ENCODE results near the gene STOX1. TPM values are rescaled to one million over a fixed set of nuclear protein-coding genes. Genes with fewer than 3 reads are reported as not detected.

Gene STOX1
- total and polyA plus RNA-seq, 2 of the 13 experiments (the other 11 are each of a cell fraction or from before 2014, with no cell fraction given) = 2.5 to 6.0 TPM

DNA sequence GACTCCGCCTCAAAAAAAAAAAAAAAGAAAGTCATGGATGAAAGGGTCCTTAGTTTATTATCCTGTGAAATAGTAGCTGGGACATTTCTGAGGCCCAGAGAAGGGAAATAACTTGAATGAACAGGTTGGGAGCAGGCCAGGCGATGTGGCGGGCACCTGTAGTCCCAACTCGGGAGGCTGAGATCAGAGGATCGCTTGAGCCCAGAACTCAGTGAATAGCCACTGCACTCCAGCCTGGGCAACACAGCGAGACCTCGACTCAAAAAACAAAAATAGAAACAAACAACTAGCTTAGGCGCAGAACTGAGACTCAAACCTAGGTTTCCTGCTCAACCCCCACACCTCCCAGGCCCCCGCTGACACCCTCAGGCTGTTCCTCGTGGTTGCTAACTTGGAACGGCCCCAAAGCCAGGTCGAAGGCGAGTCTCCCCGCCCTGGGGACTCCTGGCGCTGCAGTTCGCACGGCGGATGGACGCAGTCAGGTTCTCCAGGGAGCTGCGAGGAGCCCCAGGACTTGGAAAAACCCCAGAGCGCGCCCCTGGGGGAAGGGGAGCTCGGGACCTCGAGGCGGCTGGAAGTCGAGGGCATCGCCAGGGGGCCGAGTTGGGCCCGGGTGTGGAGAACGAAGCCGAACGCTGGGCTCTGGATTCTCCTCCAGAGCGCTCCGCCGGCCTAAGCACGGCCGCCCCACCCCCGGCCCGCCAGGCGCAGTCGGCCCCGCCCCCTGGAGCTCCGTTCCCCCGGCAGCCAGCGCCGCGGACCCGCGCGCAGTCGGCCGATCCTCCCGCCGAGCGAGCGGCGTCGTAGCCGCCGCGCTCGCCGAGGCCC is at the start of gene STOX1 (continued):
- TF ChIP-seq, protein P1, sequence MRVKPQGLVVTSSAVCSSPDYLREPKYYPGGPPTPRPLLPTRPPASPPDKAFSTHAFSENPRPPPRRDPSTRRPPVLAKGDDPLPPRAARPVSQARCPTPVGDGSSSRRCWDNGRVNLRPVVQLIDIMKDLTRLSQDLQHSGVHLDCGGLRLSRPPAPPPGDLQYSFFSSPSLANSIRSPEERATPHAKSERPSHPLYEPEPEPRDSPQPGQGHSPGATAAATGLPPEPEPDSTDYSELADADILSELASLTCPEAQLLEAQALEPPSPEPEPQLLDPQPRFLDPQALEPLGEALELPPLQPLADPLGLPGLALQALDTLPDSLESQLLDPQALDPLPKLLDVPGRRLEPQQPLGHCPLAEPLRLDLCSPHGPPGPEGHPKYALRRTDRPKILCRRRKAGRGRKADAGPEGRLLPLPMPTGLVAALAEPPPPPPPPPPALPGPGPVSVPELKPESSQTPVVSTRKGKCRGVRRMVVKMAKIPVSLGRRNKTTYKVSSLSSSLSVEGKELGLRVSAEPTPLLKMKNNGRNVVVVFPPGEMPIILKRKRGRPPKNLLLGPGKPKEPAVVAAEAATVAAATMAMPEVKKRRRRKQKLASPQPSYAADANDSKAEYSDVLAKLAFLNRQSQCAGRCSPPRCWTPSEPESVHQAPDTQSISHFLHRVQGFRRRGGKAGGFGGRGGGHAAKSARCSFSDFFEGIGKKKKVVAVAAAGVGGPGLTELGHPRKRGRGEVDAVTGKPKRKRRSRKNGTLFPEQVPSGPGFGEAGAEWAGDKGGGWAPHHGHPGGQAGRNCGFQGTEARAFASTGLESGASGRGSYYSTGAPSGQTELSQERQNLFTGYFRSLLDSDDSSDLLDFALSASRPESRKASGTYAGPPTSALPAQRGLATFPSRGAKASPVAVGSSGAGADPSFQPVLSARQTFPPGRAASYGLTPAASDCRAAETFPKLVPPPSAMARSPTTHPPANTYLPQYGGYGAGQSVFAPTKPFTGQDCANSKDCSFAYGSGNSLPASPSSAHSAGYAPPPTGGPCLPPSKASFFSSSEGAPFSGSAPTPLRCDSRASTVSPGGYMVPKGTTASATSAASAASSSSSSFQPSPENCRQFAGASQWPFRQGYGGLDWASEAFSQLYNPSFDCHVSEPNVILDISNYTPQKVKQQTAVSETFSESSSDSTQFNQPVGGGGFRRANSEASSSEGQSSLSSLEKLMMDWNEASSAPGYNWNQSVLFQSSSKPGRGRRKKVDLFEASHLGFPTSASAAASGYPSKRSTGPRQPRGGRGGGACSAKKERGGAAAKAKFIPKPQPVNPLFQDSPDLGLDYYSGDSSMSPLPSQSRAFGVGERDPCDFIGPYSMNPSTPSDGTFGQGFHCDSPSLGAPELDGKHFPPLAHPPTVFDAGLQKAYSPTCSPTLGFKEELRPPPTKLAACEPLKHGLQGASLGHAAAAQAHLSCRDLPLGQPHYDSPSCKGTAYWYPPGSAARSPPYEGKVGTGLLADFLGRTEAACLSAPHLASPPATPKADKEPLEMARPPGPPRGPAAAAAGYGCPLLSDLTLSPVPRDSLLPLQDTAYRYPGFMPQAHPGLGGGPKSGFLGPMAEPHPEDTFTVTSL (CRISPR knock-in tag; IDR thresholded peaks at IDR 0.05; ENCODE audit: borderline replicate concordance) = no peak
- TF ChIP-seq TERF1 (CRISPR knock-in tag; IDR thresholded peaks at IDR 0.05) (no peak), PHF21A (CRISPR knock-in tag; IDR thresholded peaks at IDR 0.05) (peak; percentile 19; the same call in 1 of the 2 replicates), MATR3 (CRISPR knock-in tag; IDR thresholded peaks at IDR 0.05) (no peak), FOXJ3 (CRISPR knock-in tag; IDR thresholded peaks at IDR 0.05; ENCODE audit: borderline replicate concordance) (no peak), THAP11 (CRISPR knock-in tag; IDR thresholded peaks at IDR 0.05) (no peak), PBX3 (CRISPR knock-in tag; IDR thresholded peaks at IDR 0.05; ENCODE audit: borderline replicate concordance) (no peak), FOSL1 (CRISPR knock-in tag; IDR thresholded peaks at IDR 0.05; ENCODE audit: borderline replicate concordance) (no peak), ZNF546 (CRISPR knock-in tag; conservative IDR thresholded peaks at IDR 0.05) (no peak), ZFP62 (CRISPR knock-in tag; IDR thresholded peaks at IDR 0.05) (no peak), ZNF530 (CRISPR knock-in tag; IDR thresholded peaks at IDR 0.05; ENCODE audit: low read depth) (no peak), ZNF713 (CRISPR knock-in tag; IDR thresholded peaks at IDR 0.05) (no peak), IKZF1 (IDR thresholded peaks at IDR 0.05) (no peak), ARNT2 (CRISPR knock-in tag; IDR thresholded peaks at IDR 0.05; ENCODE audit: low read depth) (peak; percentile 13; the same call in 1 of the 2 replicates), ZKSCAN1 (IDR thresholded peaks at IDR 0.05; ENCODE audit: low read length) (no peak), MNT (IDR thresholded peaks at IDR 0.05) (no peak), HOXA5 (CRISPR knock-in tag; IDR thresholded peaks at IDR 0.05) (no peak), CHD2 (IDR thresholded peaks at IDR 0.05; ENCODE audit: low read depth, low read length) (no peak)
- TF ChIP-seq, protein P2, sequence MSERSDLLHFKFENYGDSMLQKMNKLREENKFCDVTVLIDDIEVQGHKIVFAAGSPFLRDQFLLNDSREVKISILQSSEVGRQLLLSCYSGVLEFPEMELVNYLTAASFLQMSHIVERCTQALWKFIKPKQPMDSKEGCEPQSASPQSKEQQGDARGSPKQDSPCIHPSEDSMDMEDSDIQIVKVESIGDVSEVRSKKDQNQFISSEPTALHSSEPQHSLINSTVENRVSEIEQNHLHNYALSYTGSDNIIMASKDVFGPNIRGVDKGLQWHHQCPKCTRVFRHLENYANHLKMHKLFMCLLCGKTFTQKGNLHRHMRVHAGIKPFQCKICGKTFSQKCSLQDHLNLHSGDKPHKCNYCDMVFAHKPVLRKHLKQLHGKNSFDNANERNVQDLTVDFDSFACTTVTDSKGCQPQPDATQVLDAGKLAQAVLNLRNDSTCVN (CRISPR knock-in tag; IDR thresholded peaks at IDR 0.05; ENCODE audit: borderline replicate concordance) = peak; percentile 37; the same call in 1 of the 2 replicates
